NT2/D1 (cell line): Measurements from ENCODE around the gene ANK2.

Experiments used
- SUZ12 ChIP-seq: IDR thresholded peaks from 2 replicates; pipeline ENCODE4 v1.6.1; 2011; ENCODE audit not compliant: insufficient read length, insufficient read depth; ENCODE audit errors: extremely low read depth
- ZNF274 ChIP-seq: IDR thresholded peaks from 2 replicates; pipeline ENCODE4 v1.6.1; 2011; ENCODE audit warnings: mild to moderate bottlenecking, low read depth, low read length

DNA sequence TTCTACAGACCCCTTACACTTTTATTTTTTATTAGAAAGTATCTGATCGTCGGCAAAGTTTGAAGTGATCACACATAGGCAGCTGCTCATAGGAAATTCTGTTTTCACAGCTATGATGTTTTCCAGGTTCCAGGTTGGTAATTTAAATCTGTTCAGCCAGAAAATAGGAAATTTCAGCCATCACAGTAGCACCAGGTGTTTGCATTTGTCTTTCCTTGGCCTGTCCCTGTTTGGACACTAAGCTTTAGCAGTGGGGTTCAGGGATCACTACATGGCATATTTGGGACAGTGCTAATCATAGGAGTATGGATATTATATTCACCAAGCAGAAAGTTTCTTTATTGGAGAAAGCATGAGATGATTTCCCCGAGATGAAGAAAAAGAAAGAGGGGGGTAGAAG lies 92.9 kb downstream of the ANK2 start:
- TF ChIP-seq SUZ12 (no peak), ZNF274 (no peak)
